Adrenal gland (tissue), 12 donors: ENCODE data around the gene HARS2. TPM values are rescaled to one million over a fixed set of nuclear protein-coding genes. Genes with fewer than 3 reads are reported as not detected.
A peak's percentile ranks its signal among the peaks of the same experiment; 100 is the strongest.

Experiments used
- DNase-seq, 7 donors: peaks; one replicate each; pipeline ENCODE4 v3.0.0-alpha.2; 2019 to 2020
- H3K27ac ChIP-seq, 5 donors: fragments of 200-600 bp; sonication (generic) in 4 of 5; 1 replicate in 3 of 5; 2 replicates in 2 of 5; pipeline versions ENCODE4 v1.5.1 to v1.8.0; 2016 to 2020; ENCODE audit warnings: mild to moderate bottlenecking in 1 of 5
- H3K27me3 ChIP-seq: fragments of 200-600 bp; 2 replicates; pipeline ENCODE4 v1.8.0; 2021
- H3K36me3 ChIP-seq, 2 donors: fragments of 200-600 bp; replicated peaks in 1 of 2; 1 replicate in 1 of 2; 2 replicates in 1 of 2; pipeline versions ENCODE4 v1.5.1 to v1.8.0; 2018 to 2022
- H3K4me1 ChIP-seq, 2 donors: fragments of 200-600 bp; replicated peaks in 1 of 2; 1 replicate in 1 of 2; 2 replicates in 1 of 2; pipeline versions ENCODE4 v1.5.1 to v1.8.0; 2018 to 2021
- H3K4me3 ChIP-seq, 4 donors: fragments of 200-600 bp; sonication (generic) in 3 of 4; one replicate each; pipeline ENCODE4 v1.5.1; 2016 to 2018
- H3K9me3 ChIP-seq, 3 donors: fragments of 200-600 bp; sonication (generic) in 1 of 3; replicated peaks in 1 of 3; 1 replicate in 2 of 3; 2 replicates in 1 of 3; pipeline versions ENCODE4 v1.5.1 to v1.8.0; 2016 to 2021
- POLR2A ChIP-seq, 2 donors: fragments of 450-650 bp; IDR thresholded peaks; one replicate each; pipeline ENCODE4 v1.6.1; 2017; ENCODE audit warnings: antibody characterized with exemption in 2 of 2, mild to moderate bottlenecking in 2 of 2, moderate library complexity in 1 of 2
- WGBS, 4 donors: extraction: QIAGEN DNeasy Blood & Tissue Kit in 2 of 4; methylation state at CpG; one replicate each; pipeline versions ENCODE4 v1.1.5 to v1.1.7; 2013 to 2017; 5-methylcytosine and 5-hydroxymethylcytosine counted together
- intact Hi-C, 2 donors: fragments of 100-400 bp; cut with DNase I; formaldehyde crosslinking; loops; one replicate each; pipeline versions ENCODE4 v1.14.1 to v1.15.0; 2022 to 2023
- polyA plus RNA-seq, 3 donors: library from polyadenylated mRNA; stranded (reverse); fragments of 200-250 nt in 2 of 3; fragments of 350-450 nt in 1 of 3; fragmentation: Illumina TruSeq in 1 of 3; extraction: RNeasy Lipid Tissue Mini Kit (QIAGEN cat#74804) in 1 of 3; gene quantifications; one replicate each; pipeline ENCODE4 v1.2.3, GENCODE V29; 2013 to 2014
- total RNA-seq, 9 donors: library from RNA; depleted of rRNA in 4 of 9; stranded (reverse); fragments of >200 nt in 4 of 9; fragments of 120-200 nt in 1 of 9; fragmentation: NEBNext Ultra II Directional in 1 of 9; extraction: Animal tissue kit (Norgen Biotek cat#: 25700) in 1 of 9; gene quantifications; one replicate each; pipeline versions ENCODE4 v1.1.0 to v1.2.4, GENCODE V29; 2013 to 2023
- TF ChIP-seq, protein P1 (sequence below), 6 experiments: fragments of 450-650 bp in 4 of 6; fragments of 200-600 bp in 2 of 6; sonication (generic) in 1 of 6; IDR thresholded peaks; 1 replicate in 5 of 6; 2 replicates in 1 of 6; pipeline versions ENCODE4 v1.5.1 to v1.8.0; 2016 to 2021; ENCODE audit warnings: antibody characterized with exemption in 6 of 6, mild to moderate bottlenecking in 2 of 6, moderate library complexity in 1 of 6
- donor health status: healthy with polysubstance abuse.
- donor health status: Bipolar disorder and iron deficiency.
- donor health status: DM: yes; HTN: yes; CAD: no.
- donor health status: DM: no; HTN: no; CAD: no.
- donor health status: DM: no; HTN: no; CAD: no.
- donor health status: DM: yes; HTN: yes; CAD: no.

The HARS2 gene
- total and polyA plus RNA-seq, 12 donors: 21.3 to 51.2 (median 31.6) TPM

DNA sequence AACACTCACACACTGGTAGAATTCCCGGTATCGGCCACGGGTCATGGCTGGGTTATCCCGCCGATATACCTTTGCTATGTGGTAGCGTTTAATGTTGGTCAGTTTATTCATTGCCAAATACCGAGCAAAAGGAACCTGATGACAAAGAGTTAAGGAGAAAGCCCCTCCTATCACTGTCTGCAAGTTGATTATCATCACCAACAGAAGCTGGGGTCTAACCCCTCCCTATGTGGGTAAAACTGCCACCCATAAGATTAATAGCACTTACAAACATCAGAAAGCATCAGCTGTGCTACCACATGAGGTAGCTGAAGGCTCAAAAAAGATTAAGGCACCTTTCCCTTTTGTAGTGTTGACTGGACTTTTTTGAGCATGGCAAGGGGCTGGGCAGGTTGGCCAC lies 12.3 kb upstream of the HARS2 start:
- Histone ChIP-seq H3K9me3 (no peaks in the 10 kb centered on the region), H3K4me1 (peaks cover 0 to 3% of the 10 kb centered on the region in 2 donors), H3K27me3 (no peaks in the 10 kb centered on the region), H3K36me3 (peaks cover 0 to 78% of the 10 kb centered on the region in 2 donors), H3K4me3 (no peak overlapping the region), H3K27ac (no peak overlapping the region)
- no peak for TF ChIP-seq POLR2A (IDR thresholded peaks at IDR 0.05)
- TF ChIP-seq, protein P1, sequence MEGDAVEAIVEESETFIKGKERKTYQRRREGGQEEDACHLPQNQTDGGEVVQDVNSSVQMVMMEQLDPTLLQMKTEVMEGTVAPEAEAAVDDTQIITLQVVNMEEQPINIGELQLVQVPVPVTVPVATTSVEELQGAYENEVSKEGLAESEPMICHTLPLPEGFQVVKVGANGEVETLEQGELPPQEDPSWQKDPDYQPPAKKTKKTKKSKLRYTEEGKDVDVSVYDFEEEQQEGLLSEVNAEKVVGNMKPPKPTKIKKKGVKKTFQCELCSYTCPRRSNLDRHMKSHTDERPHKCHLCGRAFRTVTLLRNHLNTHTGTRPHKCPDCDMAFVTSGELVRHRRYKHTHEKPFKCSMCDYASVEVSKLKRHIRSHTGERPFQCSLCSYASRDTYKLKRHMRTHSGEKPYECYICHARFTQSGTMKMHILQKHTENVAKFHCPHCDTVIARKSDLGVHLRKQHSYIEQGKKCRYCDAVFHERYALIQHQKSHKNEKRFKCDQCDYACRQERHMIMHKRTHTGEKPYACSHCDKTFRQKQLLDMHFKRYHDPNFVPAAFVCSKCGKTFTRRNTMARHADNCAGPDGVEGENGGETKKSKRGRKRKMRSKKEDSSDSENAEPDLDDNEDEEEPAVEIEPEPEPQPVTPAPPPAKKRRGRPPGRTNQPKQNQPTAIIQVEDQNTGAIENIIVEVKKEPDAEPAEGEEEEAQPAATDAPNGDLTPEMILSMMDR (IDR thresholded peaks at IDR 0.05): no peak
- intact Hi-C loops: no loop called here
- 95 to 98% (median 96%) methylated on average over 7 of the region's 7 CpGs for WGBS, 4 donors
- DNase-seq: no peak

DNA sequence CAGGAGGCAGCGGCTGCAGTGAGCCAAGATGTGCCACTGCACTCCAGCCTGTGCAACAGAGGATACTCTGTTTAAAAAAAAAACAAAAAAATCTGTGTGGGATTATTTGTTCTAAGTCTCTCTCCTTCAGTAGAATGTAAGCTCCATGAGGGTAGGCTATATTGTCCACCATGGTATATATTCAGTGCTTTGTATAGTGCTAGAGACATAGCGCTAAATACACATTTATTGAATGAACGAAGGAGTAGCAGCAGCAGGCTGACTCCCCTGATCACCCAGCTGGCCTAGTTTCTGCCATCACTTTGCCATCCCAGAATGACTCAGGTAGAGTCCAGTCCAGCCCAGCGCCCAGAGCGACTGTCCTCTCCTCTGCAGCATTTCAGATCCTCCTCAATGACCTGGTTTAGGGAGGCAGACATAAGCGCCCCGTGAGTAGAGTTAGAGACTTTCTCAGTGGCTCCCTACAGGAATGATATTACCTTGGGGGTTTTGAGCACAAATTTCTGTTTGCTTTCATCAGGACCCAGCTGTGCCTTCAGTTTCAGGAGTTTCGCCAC lies 801 bp upstream of the HARS2 start:
- peak in 1 of 7 donors; percentile 18 for DNase-seq
- Histone ChIP-seq H3K27ac (peak overlapping the region in 4 of 5 donors; percentile 71 to 90 (median 82)), H3K36me3 (peaks cover 0 to 35% of the 10 kb centered on the region in 2 donors), H3K4me3 (peak overlapping the region in 2 of 4 donors; percentile 78 to 85), H3K9me3 (no peaks in the 10 kb centered on the region), H3K4me1 (peaks cover 22 to 33% of the 10 kb centered on the region in 2 donors), H3K27me3 (no peaks in the 10 kb centered on the region)
- 44 to 55% (median 49%) methylated on average over 8 of the region's 8 CpGs for WGBS, 4 donors
- intact Hi-C loops: loop anchor here in 1 of 2 donors (10.0 kb wide), 1 partner anchor 146 kb away; the partner anchor contains the start of gene EIF4EBP3
- TF ChIP-seq, protein P1 (IDR thresholded peaks at IDR 0.05): no peak
- no peak for TF ChIP-seq POLR2A (IDR thresholded peaks at IDR 0.05)

DNA sequence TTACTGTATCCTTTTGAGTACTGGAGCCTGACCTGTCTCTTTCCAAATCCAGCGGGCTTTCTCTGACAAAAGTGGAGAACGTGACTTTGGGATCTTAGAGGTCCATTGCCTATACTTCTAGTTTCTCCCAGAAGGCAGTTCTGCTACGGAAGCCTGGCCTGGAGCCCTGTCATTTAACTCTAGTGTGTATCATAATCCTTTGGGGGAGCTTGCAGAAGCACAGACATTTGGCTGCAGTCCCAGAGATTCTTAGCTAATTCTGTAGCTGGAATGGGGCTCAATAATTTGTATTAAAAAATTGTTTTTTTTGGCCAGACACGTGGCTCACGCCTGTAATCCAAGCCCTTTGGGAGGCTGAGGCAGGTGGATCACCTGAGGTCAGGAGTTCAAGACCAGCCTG lies 3.0 kb downstream of the HARS2 start:
- Histone ChIP-seq H3K4me3 (no peak overlapping the region), H3K9me3 (no peaks in the 10 kb centered on the region), H3K4me1 (peaks cover 22 to 33% of the 10 kb centered on the region in 2 donors), H3K36me3 (peaks cover 0 to 59% of the 10 kb centered on the region in 2 donors), H3K27me3 (no peaks in the 10 kb centered on the region), H3K27ac (no peak overlapping the region)
- no peak for DNase-seq
- TF ChIP-seq, protein P1 (IDR thresholded peaks at IDR 0.05): no peak
- WGBS, 4 donors: 78 to 86% (median 80%) methylated on average over 5 of the region's 5 CpGs
- intact Hi-C loops: loop anchor here in 1 of 2 donors (10.0 kb wide), 1 partner anchor 149 kb away; the partner anchor contains the start of gene EIF4EBP3

DNA sequence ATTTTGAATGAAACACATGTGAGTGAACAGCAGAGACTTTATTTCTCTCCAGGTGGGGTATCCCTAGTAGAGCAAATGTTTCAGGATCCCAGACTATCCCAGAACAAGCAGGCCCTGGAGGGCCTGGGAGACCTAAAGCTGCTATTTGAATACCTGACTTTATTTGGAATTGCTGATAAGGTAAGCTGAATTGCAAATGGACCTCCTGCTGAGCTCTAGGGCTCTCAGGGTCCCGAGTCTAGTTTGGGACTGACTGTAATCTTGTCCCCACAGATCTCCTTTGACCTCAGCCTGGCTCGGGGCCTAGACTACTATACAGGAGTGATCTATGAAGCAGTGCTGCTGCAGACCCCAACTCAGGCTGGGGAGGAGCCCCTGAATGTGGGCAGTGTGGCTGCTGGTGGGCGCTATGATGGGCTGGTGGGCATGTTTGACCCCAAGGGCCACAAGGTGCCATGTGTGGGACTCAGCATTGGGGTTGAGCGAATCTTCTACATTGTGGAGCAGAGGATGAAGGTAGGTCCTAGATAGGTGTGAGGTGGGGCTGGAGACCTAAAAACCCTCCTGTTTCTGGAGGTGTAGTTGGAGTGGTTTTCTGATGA lies 5.7 kb downstream of the HARS2 start:
- Histone ChIP-seq H3K36me3 (peaks cover 0 to 66% of the 10 kb centered on the region in 2 donors), H3K4me3 (no peak overlapping the region), H3K27ac (no peak overlapping the region), H3K9me3 (no peaks in the 10 kb centered on the region), H3K4me1 (peaks cover 20 to 29% of the 10 kb centered on the region in 2 donors), H3K27me3 (no peaks in the 10 kb centered on the region)
- TF ChIP-seq POLR2A (IDR thresholded peaks at IDR 0.05): no peak
- TF ChIP-seq, protein P1 (IDR thresholded peaks at IDR 0.05): no peak
- 83 to 91% (median 89%) methylated on average over 3 to 4 of the region's 4 CpGs for WGBS, 4 donors
- intact Hi-C loops: loop anchor here in 1 of 2 donors (10.0 kb wide), 1 partner anchor 152 kb away; the partner anchor contains the start of gene EIF4EBP3
- DNase-seq: no peak
